HG03097 (cell line): ENCODE results near the gene GABRA5.

ENCODE experiments used
- ATAC-seq: cut with Tn5 transposase; IDR thresholded peaks from one replicate; pipeline ENCODE4 v1.9.1; 2021; ENCODE audit not compliant: unreplicated experiment, low FRiP score

Gene GABRA5

GRCh38 chr15:26981492-26981891 is 114.6 kb downstream of the GABRA5 start:
- no peak for ATAC-seq

- ATAC-seq: no peak
Measured at GRCh38 chr15:26983822-26984221, 117.0 kb downstream of the GABRA5 start.

GRCh38 chr15:26985050-26985449 is 118.2 kb downstream of the GABRA5 start:
- no peak for ATAC-seq

GRCh38 chr15:26996250-26996649 is 129.4 kb downstream of the GABRA5 start:
- ATAC-seq: no peak
